Calu3 (cell line): Measurements from ENCODE around the gene EHD2. TPM values are rescaled to one million over a fixed set of nuclear protein-coding genes. Genes with fewer than 3 reads are reported as not detected.
"Not testable (repeated sequence)": the region's sequence is repeated elsewhere in the genome, so short reads cannot be mapped to it uniquely, and the experiment has no call there.

Experiments
- BruUV-seq: library from RNA; stranded (reverse); fragments of 400-500 nt; replicated peaks from 2 replicates; lab custom pipeline; 2021; lab: Mats Ljungman, UMichigan
- CTCF ChIA-PET: fragments of 300-600 bp; sonication (Branson Sonifier 250); formaldehyde crosslinking; loops from one replicate; lab custom pipeline; 2022; ENCODE audit warnings: antibody characterized with exemption; lab: Charles Lee
- DNase-seq: peaks from one replicate; pipeline ENCODE4 v3.0.0; 2022
- H3K27ac Mint-ChIP-seq: one replicate; pipeline ENCODE4 v1.8.0; 2022; ENCODE audit warnings: mixed read lengths; ENCODE audit not compliant: unreplicated experiment
- H3K27me3 Mint-ChIP-seq: one replicate; pipeline ENCODE4 v1.8.0; 2022; ENCODE audit warnings: mixed read lengths; ENCODE audit not compliant: unreplicated experiment
- H3K36me3 Mint-ChIP-seq: one replicate; pipeline ENCODE4 v1.8.0; 2022; ENCODE audit warnings: mild to moderate bottlenecking, moderate library complexity, mixed read lengths; ENCODE audit not compliant: insufficient read depth, unreplicated experiment
- H3K4me1 Mint-ChIP-seq: one replicate; pipeline ENCODE4 v1.8.0; 2022; ENCODE audit warnings: mild to moderate bottlenecking, low read depth, mixed read lengths; ENCODE audit not compliant: unreplicated experiment
- H3K4me3 Mint-ChIP-seq: one replicate; pipeline ENCODE4 v1.8.0; 2022; ENCODE audit warnings: mild to moderate bottlenecking, low read depth, moderate library complexity, mixed read lengths; ENCODE audit not compliant: unreplicated experiment
- H3K9me3 Mint-ChIP-seq: one replicate; pipeline ENCODE4 v1.8.0; 2022; ENCODE audit warnings: low read depth, mixed read lengths; ENCODE audit not compliant: unreplicated experiment
- CTCF ChIP-seq: fragments of 200-600 bp; IDR thresholded peaks from one replicate; pipeline ENCODE4 v1.8.0; 2022; ENCODE audit warnings: antibody characterized with exemption; ENCODE audit not compliant: unreplicated experiment
- intact Hi-C: fragments of 100-400 bp; cut with micrococcal nuclease; formaldehyde crosslinking; loops from one replicate; pipeline ENCODE4 v1.10.0; 2022; ENCODE audit not compliant: unreplicated experiment
- total RNA-seq: library from RNA; stranded (reverse); gene quantifications from 2 replicates; pipeline ENCODE4 v1.2.3, GENCODE V29; 2022

EHD2 gene
- total RNA-seq, 1 experiment from 2014 or later = 52.3 TPM

- Mint-ChIP-seq H3K36me3 (peaks cover 13% of the 10 kb centered on the region), H3K4me1 (no peaks in the 10 kb centered on the region), H3K27me3 (no peaks in the 10 kb centered on the region), H3K27ac (no peak overlapping the region), H3K9me3 (no peaks in the 10 kb centered on the region), H3K4me3 (no peak overlapping the region)
- intact Hi-C loops = no loop called here
- TF ChIP-seq CTCF = no peak
- DNase-seq = no peak
- CTCF ChIA-PET = interaction anchor here (1.5 kb wide), 1 partner anchor 23 kb away, joined by 3 read pairs; no protein-coding TSS in a partner anchor
- no TSS peak for BruUV-seq
These were observed 53.4 kb downstream of the EHD2 start for GRCh38 chr19:47766670-47767069.

GRCh38 chr19:47767349-47767748, 54.1 kb downstream of the EHD2 start:
- intact Hi-C loops = no loop called here
- no peak for DNase-seq
- Mint-ChIP-seq H3K9me3 (no peaks in the 10 kb centered on the region), H3K27me3 (no peaks in the 10 kb centered on the region), H3K4me3 (no peak overlapping the region), H3K4me1 (no peaks in the 10 kb centered on the region), H3K27ac (no peak overlapping the region), H3K36me3 (peaks cover 13% of the 10 kb centered on the region)
- no peak for TF ChIP-seq CTCF
- no TSS peak for BruUV-seq
- CTCF ChIA-PET = no interaction called here

GRCh38 chr19:47768604-47769003, 55.4 kb downstream of the EHD2 start:
- intact Hi-C loops = no loop called here
- TF ChIP-seq CTCF = no peak
- Mint-ChIP-seq H3K27ac (no peak overlapping the region), H3K36me3 (peaks cover 5% of the 10 kb centered on the region), H3K9me3 (no peaks in the 10 kb centered on the region), H3K4me1 (no peaks in the 10 kb centered on the region), H3K27me3 (no peaks in the 10 kb centered on the region), H3K4me3 (no peak overlapping the region)
- BruUV-seq = no TSS peak
- CTCF ChIA-PET = interaction anchor here (0.6 kb wide), 1 partner anchor 98 kb away, joined by 4 read pairs; no protein-coding TSS in a partner anchor
- DNase-seq = no peak

GRCh38 chr19:47769534-47769933, 56.3 kb downstream of the EHD2 start:
- intact Hi-C loops = no loop called here
- Mint-ChIP-seq H3K36me3 (peaks cover 5% of the 10 kb centered on the region), H3K9me3 (no peaks in the 10 kb centered on the region)

GRCh38 chr19:47771291-47771690, 58.1 kb downstream of the EHD2 start:
- H3K27me3 Mint-ChIP-seq, DNase-seq, BruUV-seq, H3K36me3 Mint-ChIP-seq, H3K4me1 Mint-ChIP-seq, H3K9me3 Mint-ChIP-seq, H3K4me3 Mint-ChIP-seq, H3K27ac Mint-ChIP-seq, intact Hi-C loops: not testable (repeated sequence)
- CTCF ChIA-PET = interaction anchor here (0.5 kb wide), 1 partner anchor 931 kb away, joined by 7 read pairs; no protein-coding TSS in a partner anchor

More at GRCh38 chr19:47769534-47769933, 56.3 kb downstream of the EHD2 start:
- H3K27ac Mint-ChIP-seq = no peak overlapping the region
- no peak overlapping the region for H3K4me3 Mint-ChIP-seq
- DNase-seq = no peak
- no peak for TF ChIP-seq CTCF
- H3K27me3 Mint-ChIP-seq = no peaks in the 10 kb centered on the region
- no peaks in the 10 kb centered on the region for H3K4me1 Mint-ChIP-seq
- no TSS peak for BruUV-seq
- CTCF ChIA-PET = no interaction called here
